Breast epithelium (tissue), 3 donors: Measurements from ENCODE around the gene HIPK3.

Experiments used
- POLR2A ChIP-seq: fragments of 450-650 bp; IDR thresholded peaks from one replicate; pipeline ENCODE4 v1.6.1; 2016; ENCODE audit warnings: antibody characterized with exemption, mild to moderate bottlenecking, moderate library complexity
- TF ChIP-seq, protein P1 (sequence below), 3 donors: fragments of 450-650 bp; IDR thresholded peaks; one replicate each; pipeline ENCODE4 v1.5.1; 2016 to 2017; ENCODE audit warnings: antibody characterized with exemption in 3 of 3, mild to moderate bottlenecking in 3 of 3, moderate library complexity in 3 of 3

DNA sequence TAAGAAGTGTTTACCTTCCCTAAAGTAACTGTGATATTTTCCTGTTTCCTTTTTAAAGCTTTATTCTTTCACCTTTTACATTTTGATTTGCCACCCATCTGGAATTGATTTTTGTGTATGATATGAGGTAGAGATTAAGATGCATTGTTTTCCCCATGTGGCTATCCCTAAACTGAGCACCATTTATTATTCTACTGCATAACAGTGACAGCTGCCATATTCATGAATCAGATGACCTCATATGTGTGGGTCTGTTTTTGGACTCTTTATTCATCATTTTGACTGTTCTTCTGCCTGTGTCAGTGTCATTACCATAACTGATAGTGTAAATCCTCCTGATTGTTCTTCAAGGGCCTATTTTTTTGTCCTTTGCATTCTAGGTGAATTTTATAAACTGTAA lies 50.8 kb downstream of the HIPK3 start:
- TF ChIP-seq, protein P1, sequence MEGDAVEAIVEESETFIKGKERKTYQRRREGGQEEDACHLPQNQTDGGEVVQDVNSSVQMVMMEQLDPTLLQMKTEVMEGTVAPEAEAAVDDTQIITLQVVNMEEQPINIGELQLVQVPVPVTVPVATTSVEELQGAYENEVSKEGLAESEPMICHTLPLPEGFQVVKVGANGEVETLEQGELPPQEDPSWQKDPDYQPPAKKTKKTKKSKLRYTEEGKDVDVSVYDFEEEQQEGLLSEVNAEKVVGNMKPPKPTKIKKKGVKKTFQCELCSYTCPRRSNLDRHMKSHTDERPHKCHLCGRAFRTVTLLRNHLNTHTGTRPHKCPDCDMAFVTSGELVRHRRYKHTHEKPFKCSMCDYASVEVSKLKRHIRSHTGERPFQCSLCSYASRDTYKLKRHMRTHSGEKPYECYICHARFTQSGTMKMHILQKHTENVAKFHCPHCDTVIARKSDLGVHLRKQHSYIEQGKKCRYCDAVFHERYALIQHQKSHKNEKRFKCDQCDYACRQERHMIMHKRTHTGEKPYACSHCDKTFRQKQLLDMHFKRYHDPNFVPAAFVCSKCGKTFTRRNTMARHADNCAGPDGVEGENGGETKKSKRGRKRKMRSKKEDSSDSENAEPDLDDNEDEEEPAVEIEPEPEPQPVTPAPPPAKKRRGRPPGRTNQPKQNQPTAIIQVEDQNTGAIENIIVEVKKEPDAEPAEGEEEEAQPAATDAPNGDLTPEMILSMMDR (IDR thresholded peaks at IDR 0.05): no peak
- no peak for TF ChIP-seq POLR2A
